A673 (cell line): ENCODE results near the gene ASB18. TPM values are rescaled to one million over a fixed set of nuclear protein-coding genes. Genes with fewer than 3 reads are reported as not detected.

Experiments
- BruUV-seq: library from RNA; stranded (reverse); fragments of 400-500 nt; replicated peaks from 2 replicates; lab custom pipeline; 2021; lab: Mats Ljungman, UMichigan
- CTCF ChIA-PET: fragments of 300-600 bp; sonication (Branson Sonifier 250); formaldehyde crosslinking; loops from one replicate; lab custom pipeline; 2022; ENCODE audit warnings: antibody characterized with exemption; lab: Charles Lee
- POLR2A ChIA-PET: fragments of 300-600 bp; sonication (Branson Sonifier 250); formaldehyde crosslinking; loops from one replicate; lab custom pipeline; 2022; ENCODE audit warnings: antibody characterized with exemption; ENCODE audit not compliant: low non-redundant PET; lab: Charles Lee
- DNase-seq: peaks from one replicate; pipeline ENCODE4 v3.0.0-alpha.2; 2015; ENCODE audit warnings: low spot score
- H3K27ac ChIP-seq: fragments of 200-600 bp; sonication (generic); 2 replicates; pipeline ENCODE4 v1.5.1; 2016; ENCODE audit warnings: mixed run types, low read depth, mild to moderate bottlenecking, mixed read lengths, antibody characterized with exemption, low read length; ENCODE audit not compliant: poor library complexity, severe bottlenecking
- H3K27me3 ChIP-seq: fragments of 200-600 bp; sonication (generic); replicated peaks from 2 replicates; pipeline ENCODE4 v1.6.1; 2017; ENCODE audit warnings: mixed run types, low read depth, mild to moderate bottlenecking, mixed read lengths, antibody characterized with exemption, low read length; ENCODE audit not compliant: insufficient read depth, poor library complexity
- H3K36me3 ChIP-seq: fragments of 200-600 bp; sonication (generic); 2 replicates; pipeline ENCODE4 v1.6.1; 2016; ENCODE audit warnings: mixed run types, mild to moderate bottlenecking, mixed read lengths, antibody characterized with exemption, low read length; ENCODE audit not compliant: insufficient read depth, poor library complexity, severe bottlenecking
- H3K4me1 ChIP-seq: fragments of 200-600 bp; sonication (generic); 2 replicates; pipeline ENCODE4 v1.6.1; 2017; ENCODE audit warnings: mixed run types, mild to moderate bottlenecking, mixed read lengths, antibody characterized with exemption, low read length; ENCODE audit not compliant: insufficient read depth, poor library complexity, severe bottlenecking
- H3K4me3 ChIP-seq: fragments of 200-600 bp; sonication (generic); 2 replicates; pipeline ENCODE4 v1.5.1; 2016; ENCODE audit warnings: low read depth, mixed run types, mild to moderate bottlenecking, mixed read lengths, low read length; ENCODE audit not compliant: poor library complexity, severe bottlenecking
- H3K9me3 ChIP-seq: fragments of 200-600 bp; sonication (generic); 2 replicates; pipeline ENCODE4 v1.6.1; 2016; ENCODE audit warnings: mixed run types, low read depth, mild to moderate bottlenecking, mixed read lengths, antibody characterized with exemption, low read length; ENCODE audit not compliant: poor library complexity, severe bottlenecking
- EZH2 ChIP-seq: fragments of 200-600 bp; sonication (generic); IDR thresholded peaks from 2 replicates; pipeline ENCODE4 v1.6.1; 2017; ENCODE audit warnings: borderline replicate concordance, low read depth, mild to moderate bottlenecking, mixed read lengths, antibody characterized with exemption, low read length; ENCODE audit not compliant: poor library complexity, severe bottlenecking
- intact Hi-C: fragments of 100-400 bp; cut with micrococcal nuclease; formaldehyde crosslinking; loops from one replicate; pipeline ENCODE4 v1.10.0; 2022; ENCODE audit not compliant: unreplicated experiment
- total RNA-seq: library from RNA; stranded (reverse); gene quantifications from 2 replicates; pipeline ENCODE4 v1.2.3, GENCODE V29; 2021
- TF ChIP-seq, protein P1 (sequence below): fragments of 300-800, 200-600 bp; sonication (generic); conservative IDR thresholded peaks from 2 replicates; pipeline ENCODE4 v1.5.1; 2017; ENCODE audit warnings: low read depth, mild to moderate bottlenecking, antibody characterized with exemption, low read length, moderate library complexity, mixed read lengths

ASB18 gene
- total RNA-seq, 1 experiment from 2014 or later = not detected

GRCh38 chr2:236204953-236205352 lies 59.3 kb downstream of the ASB18 start:
- no TSS peak for BruUV-seq
- intact Hi-C loops = no loop called here
- Histone ChIP-seq H3K4me1 (no peaks in the 10 kb centered on the region), H3K4me3 (no peak overlapping the region), H3K27ac (no peak overlapping the region), H3K27me3 (peaks cover 39% of the 10 kb centered on the region), H3K36me3 (no peaks in the 10 kb centered on the region), H3K9me3 (peaks cover 8% of the 10 kb centered on the region)
- ChIA-PET CTCF (no interaction called here), POLR2A (no interaction called here)
- no peak for DNase-seq
- TF ChIP-seq, protein P1, sequence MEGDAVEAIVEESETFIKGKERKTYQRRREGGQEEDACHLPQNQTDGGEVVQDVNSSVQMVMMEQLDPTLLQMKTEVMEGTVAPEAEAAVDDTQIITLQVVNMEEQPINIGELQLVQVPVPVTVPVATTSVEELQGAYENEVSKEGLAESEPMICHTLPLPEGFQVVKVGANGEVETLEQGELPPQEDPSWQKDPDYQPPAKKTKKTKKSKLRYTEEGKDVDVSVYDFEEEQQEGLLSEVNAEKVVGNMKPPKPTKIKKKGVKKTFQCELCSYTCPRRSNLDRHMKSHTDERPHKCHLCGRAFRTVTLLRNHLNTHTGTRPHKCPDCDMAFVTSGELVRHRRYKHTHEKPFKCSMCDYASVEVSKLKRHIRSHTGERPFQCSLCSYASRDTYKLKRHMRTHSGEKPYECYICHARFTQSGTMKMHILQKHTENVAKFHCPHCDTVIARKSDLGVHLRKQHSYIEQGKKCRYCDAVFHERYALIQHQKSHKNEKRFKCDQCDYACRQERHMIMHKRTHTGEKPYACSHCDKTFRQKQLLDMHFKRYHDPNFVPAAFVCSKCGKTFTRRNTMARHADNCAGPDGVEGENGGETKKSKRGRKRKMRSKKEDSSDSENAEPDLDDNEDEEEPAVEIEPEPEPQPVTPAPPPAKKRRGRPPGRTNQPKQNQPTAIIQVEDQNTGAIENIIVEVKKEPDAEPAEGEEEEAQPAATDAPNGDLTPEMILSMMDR = no peak
- no peak for TF ChIP-seq EZH2

- Histone ChIP-seq H3K4me3 (no peak overlapping the region), H3K4me1 (no peaks in the 10 kb centered on the region), H3K27me3 (peaks cover 20% of the 10 kb centered on the region), H3K36me3 (no peaks in the 10 kb centered on the region), H3K27ac (no peak overlapping the region), H3K9me3 (peaks cover under 1% of the 10 kb centered on the region)
- no peak for TF ChIP-seq EZH2
- TF ChIP-seq, protein P1 = no peak
- ChIA-PET POLR2A (no interaction called here), CTCF (no interaction called here)
- intact Hi-C loops = no loop called here
- no TSS peak for BruUV-seq
- no peak for DNase-seq
Measured at GRCh38 chr2:236200378-236200777, 63.8 kb downstream of the ASB18 start.

DNA sequence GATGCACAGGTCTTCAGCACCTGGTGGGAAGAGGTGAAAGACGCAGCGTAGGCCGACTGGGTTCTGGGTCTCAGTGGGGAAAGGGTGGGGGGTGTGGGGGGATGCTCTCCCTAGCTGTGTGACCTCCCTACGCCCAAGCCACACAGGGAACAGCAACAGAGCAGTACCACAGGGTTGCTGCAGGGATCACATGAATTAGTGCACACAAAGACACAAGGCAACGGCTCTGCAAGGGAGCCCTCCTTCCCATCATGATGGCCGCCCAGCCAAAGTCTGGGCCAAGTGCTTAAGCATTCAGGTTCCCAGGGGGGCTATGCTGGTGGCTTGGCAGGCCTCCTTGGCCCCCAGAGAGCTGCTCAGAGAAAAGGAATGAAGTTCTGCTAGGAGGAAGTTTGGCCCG lies 67.8 kb downstream of the ASB18 start:
- TF ChIP-seq, protein P1 = no peak
- no peak for TF ChIP-seq EZH2
- no peaks in the 10 kb centered on the region for H3K9me3 ChIP-seq
- H3K27ac ChIP-seq = no peak overlapping the region
- intact Hi-C loops = no loop called here
- BruUV-seq = no TSS peak
- H3K4me3 ChIP-seq = no peak overlapping the region
- peaks cover 13% of the 10 kb centered on the region for H3K27me3 ChIP-seq
- H3K36me3 ChIP-seq = no peaks in the 10 kb centered on the region
- peak; percentile 38 for DNase-seq
- ChIA-PET CTCF (no interaction called here), POLR2A (no interaction called here)
- H3K4me1 ChIP-seq = no peaks in the 10 kb centered on the region
